GM19468 (cell line): ENCODE data around the gene SPTBN4.
"Not testable (repeated sequence)": the region's sequence is repeated elsewhere in the genome, so short reads cannot be mapped to it uniquely, and the experiment has no call there.

Experiments used
- ATAC-seq: cut with Tn5 transposase; IDR thresholded peaks from one replicate; pipeline ENCODE4 v1.9.1; 2021; ENCODE audit warnings: mild to moderate bottlenecking, moderate library complexity, moderate number of reproducible peaks; ENCODE audit not compliant: unreplicated experiment; ENCODE audit errors: extremely low read depth

Gene SPTBN4

DNA sequence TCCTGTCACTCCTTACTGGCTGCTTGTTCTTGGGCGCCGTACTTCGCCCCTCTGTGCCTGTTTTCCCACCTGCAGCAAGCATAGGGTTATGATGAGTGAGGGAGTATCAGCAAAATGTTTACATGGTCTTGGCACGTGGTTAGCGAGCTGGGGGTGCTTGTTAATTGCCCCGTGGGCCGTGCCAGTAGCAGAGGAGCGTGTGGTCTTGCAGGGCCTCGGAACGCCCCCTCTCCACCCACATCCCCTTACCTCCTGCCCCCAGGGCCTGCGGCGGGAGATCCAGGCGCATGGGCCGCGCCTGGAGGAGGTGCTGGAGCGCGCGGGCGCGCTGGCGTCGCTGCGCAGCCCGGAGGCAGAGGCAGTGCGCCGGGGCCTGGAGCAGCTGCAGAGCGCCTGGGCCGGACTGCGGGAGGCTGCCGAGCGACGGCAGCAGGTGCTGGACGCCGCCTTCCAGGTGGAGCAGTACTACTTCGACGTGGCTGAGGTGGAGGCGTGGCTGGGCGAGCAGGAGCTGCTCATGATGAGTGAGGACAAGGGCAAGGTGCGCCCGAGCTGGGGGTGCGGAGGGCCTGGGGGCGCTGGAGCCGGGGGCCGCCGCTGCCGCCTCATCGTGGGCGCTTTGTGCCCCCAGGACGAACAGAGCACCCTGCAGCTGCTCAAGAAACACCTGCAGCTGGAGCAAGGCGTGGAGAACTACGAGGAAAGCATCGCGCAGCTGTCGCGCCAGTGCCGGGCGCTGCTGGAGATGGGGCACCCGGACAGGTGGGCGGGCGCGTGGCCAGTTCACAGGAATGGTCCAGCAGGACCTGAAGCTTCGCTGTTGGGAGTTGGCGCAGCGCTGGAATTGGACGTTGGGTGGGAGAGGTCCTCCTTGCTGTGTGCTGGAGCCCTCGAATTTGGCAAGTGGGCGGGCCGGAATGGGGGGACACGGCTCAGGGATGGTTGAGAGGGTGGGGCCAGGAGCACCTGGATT lies 87.4 kb downstream of the SPTBN4 start:
- ATAC-seq = no peak

DNA sequence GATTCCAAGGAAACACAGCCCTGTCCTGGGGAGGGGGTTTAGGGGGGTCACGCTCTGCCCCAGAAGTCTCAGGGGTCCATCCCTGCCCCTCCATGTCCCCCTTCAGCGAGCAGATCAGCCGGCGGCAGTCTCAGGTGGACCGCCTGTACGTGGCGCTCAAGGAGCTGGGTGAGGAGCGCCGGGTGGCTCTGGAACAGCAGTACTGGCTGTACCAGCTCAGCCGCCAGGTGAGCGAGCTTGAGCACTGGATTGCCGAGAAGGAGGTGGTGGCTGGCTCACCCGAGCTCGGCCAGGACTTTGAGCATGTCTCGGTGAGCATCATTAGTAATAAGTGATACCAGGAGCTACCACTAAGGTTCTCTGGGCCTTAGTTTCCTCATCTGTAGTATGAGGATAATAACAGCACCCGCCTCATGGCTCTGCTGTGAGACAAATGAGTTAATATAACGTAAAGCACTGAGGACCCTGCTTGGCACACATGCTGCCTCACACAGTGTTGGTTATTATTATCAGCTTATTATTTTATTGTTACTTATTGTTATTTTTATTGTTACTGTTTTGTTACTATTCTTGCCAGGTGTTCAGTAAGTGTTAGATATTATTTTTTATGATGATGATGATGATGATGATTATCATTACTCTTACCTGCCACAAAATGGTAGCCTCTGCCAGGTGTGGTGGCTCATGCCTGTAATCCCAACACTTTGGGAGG lies 89.3 kb downstream of the SPTBN4 start:
- ATAC-seq = no peak

DNA sequence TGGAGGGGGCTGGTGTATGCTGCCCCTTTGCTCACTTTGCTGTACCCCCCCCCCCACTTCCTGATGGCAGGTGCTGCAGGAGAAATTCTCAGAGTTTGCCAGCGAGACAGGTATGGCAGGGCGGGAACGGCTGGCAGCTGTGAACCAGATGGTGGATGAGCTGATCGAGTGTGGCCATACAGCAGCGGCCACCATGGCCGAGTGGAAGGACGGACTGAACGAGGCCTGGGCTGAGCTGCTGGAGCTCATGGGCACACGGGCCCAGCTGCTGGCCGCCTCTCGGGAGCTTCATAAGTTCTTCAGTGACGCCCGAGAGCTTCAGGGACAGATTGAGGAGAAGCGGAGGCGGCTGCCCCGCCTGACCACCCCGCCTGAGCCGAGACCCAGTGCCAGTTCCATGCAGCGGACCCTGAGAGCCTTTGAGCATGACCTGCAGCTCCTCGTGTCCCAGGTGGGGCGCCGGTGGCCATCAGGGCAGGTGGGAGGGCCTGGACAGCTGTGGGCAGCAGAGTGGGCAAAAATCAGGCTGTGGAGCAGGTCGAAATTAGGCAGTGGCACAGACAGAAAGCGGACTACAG lies 90.2 kb downstream of the SPTBN4 start:
- ATAC-seq = no peak

DNA sequence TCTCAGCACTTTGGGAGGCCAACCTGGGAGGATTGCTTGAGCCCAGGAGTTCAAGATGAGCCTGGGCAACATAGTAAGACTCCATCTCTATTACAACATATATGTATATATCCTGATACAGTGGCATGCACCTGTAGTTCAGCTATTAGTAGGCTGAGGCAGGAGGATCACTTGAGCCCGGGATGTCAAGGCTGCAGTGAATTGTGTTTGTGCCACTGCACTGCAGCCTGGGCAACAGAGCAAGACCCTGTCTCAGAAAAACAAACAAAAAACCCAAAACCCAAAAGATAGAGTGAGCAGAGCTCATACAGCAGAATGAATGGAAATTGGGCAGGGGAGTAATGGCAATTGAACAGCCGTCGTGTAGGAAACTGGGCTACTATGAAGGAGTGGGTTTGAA lies 92.6 kb downstream of the SPTBN4 start:
- no peak for ATAC-seq

DNA sequence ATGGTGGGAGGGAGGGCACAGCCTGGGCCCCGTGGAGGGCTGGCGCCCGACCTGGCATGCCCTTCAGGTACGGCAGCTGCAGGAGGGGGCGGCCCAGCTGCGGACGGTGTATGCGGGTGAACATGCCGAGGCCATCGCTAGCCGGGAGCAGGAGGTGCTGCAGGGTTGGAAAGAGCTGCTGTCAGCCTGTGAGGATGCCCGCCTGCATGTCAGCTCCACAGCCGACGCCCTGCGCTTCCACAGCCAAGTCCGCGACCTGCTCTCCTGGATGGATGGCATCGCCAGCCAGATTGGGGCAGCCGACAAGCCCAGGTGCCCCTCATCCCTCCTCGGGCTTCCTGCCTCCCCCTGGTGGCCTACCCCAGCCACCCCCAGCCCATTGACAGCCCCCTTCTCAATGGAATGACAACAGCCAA lies 93.3 kb downstream of the SPTBN4 start:
- no peak for ATAC-seq

DNA sequence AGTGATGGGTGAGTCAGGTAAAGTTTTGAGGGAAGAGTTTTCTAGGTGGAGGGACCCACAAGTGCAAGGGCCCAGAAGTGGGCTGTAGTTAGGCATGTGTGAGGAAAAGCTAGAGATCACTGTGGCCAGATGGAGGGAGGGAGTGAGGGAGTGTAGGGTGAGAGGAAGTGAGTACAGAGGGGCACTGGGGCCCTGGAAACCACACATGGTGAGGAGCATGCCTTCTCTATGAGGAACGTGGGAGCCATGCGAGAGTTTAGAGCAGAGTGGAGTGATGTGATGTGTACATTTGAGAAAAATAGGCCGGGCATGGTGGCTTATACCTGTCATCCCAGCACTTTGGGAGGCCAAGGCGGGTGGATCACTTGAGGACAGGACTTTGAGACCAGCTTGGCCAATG lies 95.1 kb downstream of the SPTBN4 start:
- no peak for ATAC-seq

DNA sequence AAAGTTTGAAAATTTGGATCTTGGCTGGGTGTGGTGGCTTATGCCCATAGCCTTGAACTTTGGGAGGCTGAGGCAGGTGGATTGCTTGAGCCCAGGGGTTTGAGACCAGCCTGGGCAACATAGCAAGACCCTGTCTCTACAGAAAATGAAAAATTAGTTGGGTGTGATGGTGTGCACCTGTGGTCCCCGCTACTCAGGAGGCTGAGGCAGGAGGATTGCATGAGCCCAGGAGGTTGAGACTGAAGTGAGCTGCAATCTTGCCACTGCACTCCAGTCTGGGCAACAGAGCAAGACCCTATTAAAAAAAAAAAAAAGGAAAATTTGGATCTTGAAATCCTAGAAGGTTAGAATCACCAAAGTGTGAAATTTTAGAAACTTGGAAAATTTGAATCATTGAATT lies 97.7 kb downstream of the SPTBN4 start:
- not testable (repeated sequence) for ATAC-seq

DNA sequence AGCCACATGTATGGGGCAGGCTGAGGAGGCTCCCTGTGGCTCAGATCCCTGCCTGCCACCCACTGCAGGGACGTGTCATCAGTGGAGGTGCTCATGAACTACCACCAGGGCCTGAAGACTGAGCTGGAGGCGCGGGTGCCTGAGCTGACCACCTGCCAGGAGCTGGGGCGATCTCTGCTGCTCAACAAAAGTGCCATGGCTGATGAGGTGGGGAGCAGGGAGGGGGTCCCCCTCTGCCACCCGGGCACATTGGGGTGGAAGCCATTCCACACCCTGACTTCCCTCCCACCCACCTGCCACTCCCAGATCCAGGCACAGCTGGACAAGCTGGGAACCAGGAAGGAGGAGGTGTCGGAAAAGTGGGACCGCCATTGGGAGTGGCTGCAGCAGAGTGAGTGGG lies 98.6 kb downstream of the SPTBN4 start:
- ATAC-seq = no peak

DNA sequence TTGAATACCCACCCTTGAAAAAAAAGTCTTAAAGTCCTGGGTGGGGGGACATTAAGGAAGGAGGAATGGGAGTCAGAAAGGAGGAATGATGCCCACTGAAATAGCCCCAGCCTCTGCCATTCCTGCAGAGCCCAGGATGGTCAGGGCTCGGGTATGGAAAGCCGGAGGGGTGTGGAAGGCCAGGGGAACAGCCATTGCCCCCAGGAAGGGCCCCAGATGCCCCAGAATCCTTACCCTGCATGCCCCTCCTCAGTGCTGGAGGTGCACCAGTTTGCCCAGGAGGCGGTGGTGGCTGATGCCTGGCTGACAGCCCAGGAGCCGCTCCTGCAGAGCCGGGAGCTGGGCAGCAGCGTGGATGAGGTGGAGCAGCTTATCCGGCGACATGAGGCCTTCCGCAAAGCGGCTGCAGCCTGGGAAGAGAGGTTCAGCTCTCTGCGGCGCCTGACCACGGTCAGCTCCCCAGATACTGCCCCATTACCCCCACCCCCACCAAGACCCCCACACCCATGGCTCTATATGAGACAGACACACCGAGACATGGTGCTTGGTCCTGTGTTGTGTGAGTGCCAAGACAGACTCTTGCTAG lies 99.2 kb downstream of the SPTBN4 start:
- no peak for ATAC-seq

DNA sequence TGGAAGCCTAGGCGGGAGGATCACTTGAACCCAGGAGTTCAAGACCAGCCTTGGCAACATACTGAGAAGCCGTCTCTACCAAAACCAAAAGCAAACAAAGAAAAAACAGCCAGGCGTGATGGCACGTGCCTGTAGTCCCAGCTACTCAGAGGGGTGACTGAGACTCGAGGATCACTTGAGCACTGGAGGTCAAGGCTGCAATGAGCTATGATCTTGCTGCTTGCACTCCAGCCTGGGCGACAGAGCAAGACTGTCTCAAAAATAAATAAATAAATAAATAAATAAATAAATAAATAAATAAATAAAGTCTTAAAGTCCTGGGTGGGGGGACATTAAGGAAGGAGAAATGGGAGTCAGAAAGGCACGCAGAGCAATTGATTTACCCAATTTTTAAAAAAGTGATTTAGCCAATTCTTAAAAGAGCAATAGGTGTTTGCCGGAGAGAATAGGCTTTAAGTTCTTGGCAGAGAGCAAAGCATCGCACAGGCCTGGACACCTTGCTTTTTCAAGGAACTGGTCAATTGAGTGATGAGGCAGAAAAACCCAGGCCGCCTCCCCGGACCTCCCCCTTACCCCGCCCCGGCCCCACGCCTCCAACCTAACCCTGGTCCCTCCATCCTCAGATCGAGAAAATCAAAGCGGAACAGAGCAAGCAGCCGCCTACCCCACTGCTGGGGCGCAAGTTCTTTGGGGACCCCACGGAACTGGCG lies 100.4 kb downstream of the SPTBN4 start:
- no peak for ATAC-seq

DNA sequence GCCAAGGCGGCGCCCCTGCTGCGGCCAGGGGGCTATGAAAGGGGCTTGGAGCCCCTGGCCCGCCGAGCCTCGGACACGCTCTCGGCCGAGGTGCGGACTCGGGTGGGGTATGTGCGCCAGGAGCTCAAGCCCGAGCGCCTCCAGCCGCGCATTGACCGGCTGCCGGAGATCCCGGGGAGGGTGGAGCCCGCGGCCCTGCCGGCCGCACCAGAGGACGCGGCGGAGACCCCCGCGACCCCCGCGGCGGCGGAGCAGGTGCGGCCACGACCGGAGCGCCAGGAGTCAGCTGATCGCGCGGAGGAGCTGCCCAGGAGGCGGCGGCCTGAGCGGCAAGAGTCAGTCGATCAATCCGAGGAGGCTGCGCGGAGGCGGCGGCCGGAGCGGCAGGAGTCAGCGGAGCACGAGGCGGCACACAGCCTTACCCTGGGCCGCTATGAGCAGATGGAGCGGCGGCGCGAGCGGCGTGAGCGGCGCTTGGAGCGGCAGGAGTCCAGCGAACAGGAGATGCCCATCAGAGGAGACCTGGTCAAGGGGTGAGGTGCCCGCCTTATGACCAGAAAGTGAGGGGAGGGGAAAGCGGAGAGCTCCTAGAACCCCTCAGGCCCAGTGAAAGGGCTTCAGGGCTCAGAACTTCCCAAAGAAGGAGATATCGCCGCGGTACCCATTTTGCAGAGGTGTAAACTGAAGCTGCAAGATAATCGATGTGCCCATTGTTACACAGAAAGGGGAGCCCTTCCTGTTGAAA lies 101.1 kb downstream of the SPTBN4 start:
- ATAC-seq = no peak

DNA sequence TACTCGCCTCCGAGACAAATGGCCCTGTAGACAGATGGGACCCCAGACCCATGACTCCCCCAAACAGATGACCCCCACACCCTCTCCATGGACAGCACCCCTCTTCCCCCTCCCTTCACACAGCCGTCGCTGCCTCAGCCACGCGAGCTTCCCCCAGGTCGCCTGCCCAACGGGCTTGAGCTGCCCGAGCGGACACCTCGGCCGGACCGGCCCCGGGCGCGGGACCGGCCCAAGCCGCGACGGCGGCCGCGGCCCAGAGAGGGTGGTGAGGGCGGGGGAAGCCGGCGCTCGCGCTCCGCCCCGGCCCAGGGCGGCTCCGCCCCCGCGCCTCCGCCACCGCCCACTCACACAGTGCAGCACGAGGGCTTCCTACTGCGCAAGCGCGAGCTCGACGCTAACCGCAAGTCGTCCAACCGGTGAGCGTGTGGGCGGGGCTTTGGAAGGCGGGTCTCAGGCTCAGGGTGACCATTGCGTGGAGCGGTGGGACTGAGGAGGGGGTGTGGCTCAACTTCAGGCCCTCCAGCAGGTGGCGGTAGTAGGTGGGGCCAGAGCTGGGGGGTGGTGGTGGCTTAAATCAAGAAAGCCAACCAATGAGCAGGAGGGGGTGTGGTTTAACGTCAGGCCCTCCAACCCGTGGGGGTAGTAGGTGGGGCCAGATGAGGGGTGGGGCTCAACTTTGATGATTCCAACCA lies 103.7 kb downstream of the SPTBN4 start:
- peak; percentile 74 for ATAC-seq

DNA sequence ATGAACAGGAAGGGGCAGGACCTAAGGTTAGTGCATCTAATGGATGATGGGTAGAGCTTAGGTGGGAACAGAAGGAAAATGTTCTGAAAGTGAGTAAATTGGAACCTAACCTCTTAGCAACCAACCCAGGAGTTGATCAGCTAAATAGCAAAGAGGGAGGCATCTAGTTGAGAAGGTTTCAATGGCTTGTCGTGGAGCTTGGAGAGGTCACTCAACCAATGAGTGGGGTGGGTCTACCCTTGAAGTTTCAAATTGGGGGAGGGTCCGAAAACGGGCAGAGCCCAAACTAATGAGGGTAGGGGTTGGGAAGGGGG lies 104.2 kb downstream of the SPTBN4 start:
- ATAC-seq = no peak

DNA sequence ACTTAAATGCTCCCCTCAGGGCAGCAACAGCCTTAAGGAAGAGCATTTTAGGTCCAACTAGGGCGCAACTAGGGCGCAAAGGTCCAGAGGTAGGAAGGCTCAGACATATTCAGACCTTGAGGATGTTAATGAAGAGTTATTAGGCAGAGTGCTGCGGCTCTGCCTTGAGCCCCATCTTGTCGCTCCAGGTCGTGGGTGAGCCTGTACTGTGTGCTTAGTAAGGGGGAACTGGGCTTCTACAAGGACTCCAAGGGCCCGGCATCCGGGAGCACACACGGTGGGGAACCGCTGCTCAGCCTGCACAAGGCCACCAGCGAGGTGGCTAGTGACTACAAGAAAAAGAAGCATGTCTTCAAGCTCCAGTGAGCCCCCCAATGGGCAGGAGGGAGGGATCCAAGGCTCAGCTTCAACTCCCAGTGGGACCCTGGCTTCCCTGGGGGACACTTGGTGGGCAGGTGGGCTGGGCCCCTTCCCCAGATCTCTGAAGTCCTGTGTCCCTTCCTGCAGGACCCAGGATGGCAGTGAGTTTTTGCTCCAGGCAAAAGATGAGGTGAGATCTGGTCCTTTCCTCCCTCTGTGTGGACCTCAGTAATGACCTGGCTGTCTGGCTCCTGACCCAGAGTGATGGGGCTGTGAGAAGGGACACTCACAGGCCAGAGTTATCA lies 105.2 kb downstream of the SPTBN4 start:
- no peak for ATAC-seq

DNA sequence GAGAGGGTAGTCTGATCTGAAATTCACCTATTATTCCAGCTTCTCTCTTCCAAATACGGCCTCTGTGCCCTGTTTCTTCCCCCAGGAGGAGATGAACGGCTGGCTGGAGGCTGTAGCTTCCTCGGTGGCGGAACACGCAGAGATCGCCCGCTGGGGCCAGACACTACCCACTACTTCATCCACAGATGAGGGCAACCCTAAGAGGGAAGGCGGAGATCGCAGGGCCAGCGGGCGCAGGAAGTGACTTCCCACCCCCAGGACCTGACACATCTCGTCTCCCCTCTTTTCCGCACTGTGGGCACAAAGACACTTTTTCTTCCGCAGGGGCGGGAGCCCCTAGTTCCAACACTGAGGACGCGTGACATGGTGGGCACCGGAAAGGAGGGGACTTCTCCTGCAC lies 108.5 kb downstream of the SPTBN4 start:
- no peak for ATAC-seq

DNA sequence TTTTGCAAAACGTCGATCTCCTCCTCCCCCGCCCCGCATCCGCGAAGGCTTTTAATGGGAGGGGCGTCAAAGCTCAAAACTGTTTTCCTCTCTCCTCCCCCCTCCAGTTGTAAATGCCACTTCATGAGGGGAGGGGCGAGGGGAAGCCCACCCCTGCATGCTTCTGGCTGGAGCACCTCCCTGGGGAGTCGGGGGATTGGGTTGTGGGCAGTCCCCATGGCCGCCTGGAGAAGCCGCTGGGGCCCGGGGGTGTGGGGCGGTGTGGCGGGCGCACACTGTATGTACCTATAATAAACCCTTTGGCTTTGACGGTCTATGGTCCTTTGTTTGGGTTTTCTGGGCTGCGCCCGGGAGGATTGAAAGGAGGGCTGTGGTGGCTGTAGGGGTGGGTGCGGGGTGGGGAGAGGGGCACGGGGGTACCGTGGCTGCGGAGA lies 109.4 kb downstream of the SPTBN4 start:
- ATAC-seq = no peak

DNA sequence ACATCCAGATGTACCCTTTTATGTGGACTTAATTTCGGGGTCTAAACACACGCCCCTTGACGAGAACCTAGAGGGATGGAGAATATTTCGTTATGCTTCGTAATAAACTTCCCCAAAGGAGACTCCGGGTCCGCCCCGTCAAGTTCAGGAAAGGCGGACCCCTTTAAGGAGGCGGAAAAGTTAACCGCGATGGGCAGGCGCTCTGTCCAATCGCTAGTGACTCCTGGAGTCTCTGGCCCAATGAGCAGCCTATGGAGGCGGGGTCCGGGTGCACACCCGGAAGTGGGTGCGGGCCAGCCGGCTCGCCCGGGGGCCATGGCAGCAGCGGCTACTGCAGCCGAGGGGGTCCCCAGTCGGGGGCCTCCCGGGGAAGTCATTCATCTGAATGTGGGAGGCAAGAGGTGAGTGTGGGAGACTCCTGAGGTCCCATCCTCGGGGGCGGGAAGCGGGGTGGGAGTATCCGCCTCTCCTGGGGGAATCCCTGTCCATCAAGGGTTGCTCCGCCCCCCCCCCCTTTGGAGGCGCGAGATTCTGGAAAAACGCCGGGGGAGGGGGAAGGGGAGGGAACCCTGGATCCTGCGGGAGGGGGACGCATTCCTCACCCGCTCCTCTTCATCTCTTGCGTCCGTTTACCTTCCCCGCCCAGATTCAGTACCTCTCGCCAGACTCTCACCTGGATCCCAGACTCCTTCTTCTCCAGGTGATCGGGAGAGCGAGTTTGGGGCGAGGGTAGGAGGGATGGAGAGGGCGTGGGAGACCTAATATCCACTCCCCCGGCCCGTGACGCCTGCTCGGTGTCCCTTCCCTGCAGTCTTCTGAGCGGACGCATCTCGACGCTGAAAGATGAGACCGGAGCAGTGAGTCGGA lies 110.0 kb downstream of the SPTBN4 start, which contains the start of gene SHKBP1:
TSS of gene SHKBP1 (plus strand) at position 289 of the 867 bp plus-strand sequence. CDS start at position 316, 27 bp downstream.
- ATAC-seq = peak; percentile 86
